HCT116 (cell line): Measurements from ENCODE around the gene CLK3. TPM values are rescaled to one million over a fixed set of nuclear protein-coding genes. Genes with fewer than 3 reads are reported as not detected.

Source experiments
- ATAC-seq: fragments of 200-7000 bp; cut with Tn5 transposase; 2 replicates; pipeline ENCODE4 v1.9.1; 2020; ENCODE audit warnings: mild to moderate bottlenecking, moderate library complexity
- BruUV-seq: library from RNA; stranded (reverse); fragments of 400-500 nt; replicated peaks from 2 replicates; lab custom pipeline; 2021; lab: Mats Ljungman, UMichigan
- CTCF ChIA-PET: fragments of 300-600 bp; sonication (Branson Sonifier 250); formaldehyde crosslinking; loops from one replicate; lab custom pipeline; 2021; ENCODE audit warnings: antibody characterized with exemption; lab: Charles Lee
- POLR2A ChIA-PET: fragments of 300-600, 350-600 bp; sonication (Branson Sonifier 250); formaldehyde crosslinking; loops from one replicate; lab custom pipeline; 2021; ENCODE audit warnings: antibody characterized with exemption; lab: Charles Lee
- RAD21 ChIA-PET, 2 experiments: fragments of 300-600 bp; sonication (Branson Sonifier 250); formaldehyde crosslinking; loops; one replicate each; lab custom pipeline; 2023; ENCODE audit warnings: low total read pairs in 2 of 2; ENCODE audit not compliant: uncharacterized antibody in 2 of 2, unreplicated experiment in 2 of 2, low non-redundant PET in 1 of 2; lab: Charles Lee
- DNase-seq: peaks from one replicate; pipeline ENCODE4 v3.0.0-alpha.2; 2010; ENCODE audit warnings: low read depth, low spot score
- H2AFZ ChIP-seq: fragments of 200-600 bp; shearing (Covaris generic), sonication (generic); 2 replicates; pipeline ENCODE4 v1.6.1; 2017; ENCODE audit warnings: low read depth, mixed run types, mixed read lengths, antibody characterized with exemption, low read length; ENCODE audit not compliant: poor library complexity, severe bottlenecking
- H3K27ac ChIP-seq: 2 replicates; pipeline ENCODE4 v1.5.1; 2012; ENCODE audit warnings: low read depth, low read length
- H3K27me3 ChIP-seq: fragments of 200-600 bp; sonication (generic); 2 replicates; pipeline ENCODE4 v1.6.1; 2016; ENCODE audit warnings: mixed run types, low read length, mixed read lengths; ENCODE audit not compliant: insufficient read depth
- H3K36me3 ChIP-seq, 2 experiments: fragments of 200-500 bp in 1 of 2; fragments of 200-600 bp in 1 of 2; sonication (Bioruptor generic) in 1 of 2; sonication (generic) in 1 of 2; 2 replicates each; pipeline versions ENCODE4 v1.5.1 to v1.6.1; 2014 to 2016; ENCODE audit warnings: low read length in 2 of 2, inconsistent platforms in 1 of 2, mixed read lengths in 1 of 2, mixed run types in 1 of 2; ENCODE audit not compliant: insufficient read depth in 2 of 2, control insufficient read depth in 1 of 2
- H3K4me1 ChIP-seq, 2 experiments: fragments of 200-600 bp in 1 of 2; sonication (generic) in 1 of 2; 2 replicates each; pipeline versions ENCODE4 v1.5.1 to v1.6.1; 2012 to 2017; ENCODE audit warnings: low read length in 2 of 2, inconsistent platforms in 1 of 2, mild to moderate bottlenecking in 1 of 2, mixed read lengths in 1 of 2, mixed run types in 1 of 2, moderate library complexity in 1 of 2; ENCODE audit not compliant: insufficient read depth in 2 of 2, control insufficient read depth in 1 of 2
- H3K4me2 ChIP-seq: fragments of 200-600 bp; sonication (generic); 2 replicates; pipeline ENCODE4 v1.6.1; 2017; ENCODE audit warnings: mixed run types, low read length, mixed read lengths
- H3K4me3 ChIP-seq, 2 experiments: fragments of 200-600 bp in 1 of 2; sonication (generic) in 1 of 2; replicated peaks in 1 of 2; 2 replicates each; pipeline ENCODE4 v1.5.1; 2011 to 2016; ENCODE audit warnings: low read length in 2 of 2, control low read depth in 1 of 2, low read depth in 1 of 2, mild to moderate bottlenecking in 1 of 2, mixed read lengths in 1 of 2, mixed run types in 1 of 2
- H3K79me2 ChIP-seq: fragments of 200-600 bp; sonication (generic); 2 replicates; pipeline ENCODE4 v1.6.1; 2017; ENCODE audit warnings: mild to moderate bottlenecking, mixed run types, low read length, moderate library complexity, mixed read lengths; ENCODE audit not compliant: insufficient read depth
- H3K9ac ChIP-seq: fragments of 200-600 bp; sonication (generic); 2 replicates; pipeline ENCODE4 v1.6.1; 2016; ENCODE audit warnings: low read length, mixed read lengths
- H3K9me2 ChIP-seq: fragments of 200-600 bp; sonication (generic), shearing (Covaris generic); 2 replicates; pipeline ENCODE4 v1.6.1; 2017; ENCODE audit warnings: mixed run types, mild to moderate bottlenecking, moderate library complexity; ENCODE audit not compliant: insufficient read depth
- H3K9me3 ChIP-seq, 2 experiments: fragments of 200-500 bp in 1 of 2; fragments of 200-600 bp in 1 of 2; sonication (Bioruptor generic) in 1 of 2; sonication (generic) in 1 of 2; 2 replicates each; pipeline ENCODE4 v1.6.1; 2014 to 2017; ENCODE audit warnings: low read length in 2 of 2, mixed read lengths in 2 of 2, inconsistent platforms in 1 of 2, low read depth in 1 of 2, mild to moderate bottlenecking in 1 of 2, mixed run types in 1 of 2, moderate library complexity in 1 of 2; ENCODE audit not compliant: control insufficient read depth in 1 of 2, insufficient read depth in 1 of 2
- H4K20me1 ChIP-seq: fragments of 200-600 bp; sonication (generic), shearing (Covaris generic); 2 replicates; pipeline ENCODE4 v1.6.1; 2017; ENCODE audit warnings: mixed run types, mild to moderate bottlenecking, moderate library complexity; ENCODE audit not compliant: insufficient read depth
- CBX3 ChIP-seq: IDR thresholded peaks from 2 replicates; pipeline ENCODE4 v1.6.1; 2012; ENCODE audit warnings: low read depth
- CEBPB ChIP-seq: IDR thresholded peaks from 2 replicates; pipeline ENCODE4 v1.6.1; 2012; ENCODE audit warnings: low read depth
- CTCF ChIP-seq, 3 experiments: fragments of 200-600 bp in 1 of 3; sonication (generic) in 1 of 3; IDR thresholded peaks in 2 of 3; conservative IDR thresholded peaks in 1 of 3; 2 replicates each; pipeline ENCODE4 v1.5.1; 2012 to 2017; ENCODE audit warnings: low read depth in 2 of 3, low read length in 2 of 3, antibody characterized with exemption in 1 of 3, borderline replicate concordance in 1 of 3, control low read depth in 1 of 3, mild to moderate bottlenecking in 1 of 3, mixed read lengths in 1 of 3, mixed run types in 1 of 3, moderate library complexity in 1 of 3; ENCODE audit not compliant: insufficient read depth in 1 of 3
- EGR1 ChIP-seq: IDR thresholded peaks from 2 replicates; pipeline ENCODE4 v1.6.1; 2012; ENCODE audit warnings: low read depth
- ELF1 ChIP-seq: IDR thresholded peaks from 2 replicates; pipeline ENCODE4 v1.6.1; 2012; ENCODE audit warnings: low read depth, borderline replicate concordance
- EZH2 ChIP-seq: fragments of 200-600 bp; sonication (generic); IDR thresholded peaks from 2 replicates; pipeline ENCODE4 v1.6.1; 2017; ENCODE audit warnings: antibody characterized with exemption, mixed run types
- EZH2phosphoT487 ChIP-seq: fragments of 200-600 bp; IDR thresholded peaks from 2 replicates; pipeline ENCODE4 v1.6.1; 2018; ENCODE audit warnings: antibody characterized with exemption, borderline replicate concordance
- FOSL1 ChIP-seq: IDR thresholded peaks from 2 replicates; pipeline ENCODE4 v1.6.1; 2012; ENCODE audit warnings: low read depth
- POLR2A ChIP-seq: IDR thresholded peaks from 2 replicates; pipeline ENCODE4 v1.7.0; 2011; ENCODE audit warnings: borderline replicate concordance; ENCODE audit not compliant: insufficient read depth, insufficient read length; ENCODE audit errors: extremely low read depth
- POLR2AphosphoS5 ChIP-seq: IDR thresholded peaks from 2 replicates; pipeline ENCODE4 v1.6.1; 2011; ENCODE audit warnings: mild to moderate bottlenecking, low read depth, low read length, moderate library complexity
- REST ChIP-seq: IDR thresholded peaks from 2 replicates; pipeline ENCODE4 v1.6.1; 2012; ENCODE audit warnings: low read depth
- SIN3A ChIP-seq: IDR thresholded peaks from 2 replicates; pipeline ENCODE4 v1.6.1; 2012; ENCODE audit warnings: low read depth
- SP1 ChIP-seq: IDR thresholded peaks from 2 replicates; pipeline ENCODE4 v1.6.1; 2012; ENCODE audit warnings: low read depth
- TCF7L2 ChIP-seq: IDR thresholded peaks from 2 replicates; pipeline ENCODE4 v1.7.0; 2011; ENCODE audit warnings: borderline replicate concordance, inconsistent platforms; ENCODE audit not compliant: insufficient read depth, insufficient read length; ENCODE audit errors: extremely low read depth
- ZBTB33 ChIP-seq: IDR thresholded peaks from 2 replicates; pipeline ENCODE4 v1.6.1; 2011; ENCODE audit warnings: mild to moderate bottlenecking, low read length, moderate library complexity; ENCODE audit not compliant: insufficient replicate concordance; ENCODE audit errors: extremely low read depth
- ZFX ChIP-seq: fragments of 450-650 bp; IDR thresholded peaks from 2 replicates; pipeline ENCODE4 v1.6.1; 2017
- ZNF274 ChIP-seq: fragments of 200-500 bp; sonication (Bioruptor generic); IDR thresholded peaks from 2 replicates; pipeline ENCODE4 v1.6.1; 2014; ENCODE audit warnings: mild to moderate bottlenecking, low read depth, low read length, inconsistent platforms
- intact Hi-C: fragments of 100-400 bp; cut with micrococcal nuclease; formaldehyde crosslinking; loops from 2 replicates; pipeline ENCODE4 v1.10.0; 2022
- total RNA-seq: library from RNA; stranded (reverse); gene quantifications from one replicate; pipeline ENCODE4 v1.2.1, GENCODE V29; 2021; ENCODE audit not compliant: unreplicated experiment
- TF ChIP-seq, protein P1 (sequence below): IDR thresholded peaks from 2 replicates; pipeline ENCODE4 v1.6.1; 2012
- TF ChIP-seq, protein P2 (sequence below): IDR thresholded peaks from 2 replicates; pipeline ENCODE4 v1.6.1; 2012

Gene CLK3
- total RNA-seq, 1 experiment from 2014 or later = 79.3 TPM

DNA sequence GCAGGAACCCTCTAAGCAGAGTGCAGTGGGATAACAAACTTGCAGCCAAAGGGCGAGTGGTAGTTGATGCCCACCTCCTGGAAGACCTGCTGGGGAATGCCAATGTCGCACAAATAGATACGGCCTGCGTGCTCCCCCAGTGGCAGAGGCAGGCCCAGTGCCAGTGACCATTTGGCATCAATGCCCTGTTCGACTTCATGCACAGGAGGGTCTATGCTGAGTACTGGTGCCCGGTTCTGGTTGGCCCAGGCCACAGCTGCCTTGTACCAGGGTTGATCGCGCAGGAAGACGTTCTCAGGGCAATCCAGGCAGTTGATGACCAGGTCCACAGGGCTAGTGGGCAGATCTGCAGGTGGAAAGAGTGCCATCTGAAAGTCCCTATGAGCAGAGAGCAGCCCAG is 17.0 kb downstream of the CLK3 start:
- intact Hi-C loops = loop anchor here (1.0 to 5.0 kb wide), 2 partner anchors 258 to 355 kb away; no protein-coding TSS in a partner anchor
- Histone ChIP-seq H3K9me3 (no peaks in the 10 kb centered on the region), H4K20me1 (no peaks in the 10 kb centered on the region), H2AFZ (no peak overlapping the region), H3K27me3 (no peaks in the 10 kb centered on the region), H3K4me2 (no peak overlapping the region), H3K27ac (no peak overlapping the region), H3K79me2 (no peaks in the 10 kb centered on the region; the same call in 1 of the 2 replicates), H3K4me3 (no peak overlapping the region), H3K36me3 (peaks cover 6 to 25% of the 10 kb centered on the region in 2 experiments; a peak in 3 of 4 replicates), H3K9me2 (no peaks in the 10 kb centered on the region), H3K4me1 (no peaks in the 10 kb centered on the region), H3K9ac (no peak overlapping the region)
- DNase-seq (no peak), ATAC-seq (no peak)
- ChIA-PET POLR2A (no interaction called here), CTCF (interaction anchor here (0.6 to 8.4 kb wide), 10 partner anchors 9 to 393 kb away, joined by 3 to 258 read pairs (median 6); no protein-coding TSS in a partner anchor), RAD21 (interaction anchor here (0.9 to 2.5 kb wide), 6 partner anchors 11 to 258 kb away, joined by 3 to 9 read pairs (median 4); no protein-coding TSS in a partner anchor)
- TF ChIP-seq CEBPB (no peak), ELF1 (no peak), EGR1 (no peak), POLR2AphosphoS5 (no peak; the same call in 1 of the 2 replicates), POLR2A (no peak), ZBTB33 (no peak), SIN3A (no peak), SP1 (no peak), ZNF274 (no peak), TCF7L2 (no peak), FOSL1 (no peak), EZH2 (no peak), REST (no peak), ZFX (no peak), CTCF (IDR thresholded peaks at IDR 0.05 in 2 of 3, conservative IDR thresholded peaks at IDR 0.05 in 1 of 3; ENCODE audit: borderline replicate concordance in 1 of 3, insufficient read depth in 1 of 3, low read depth in 2 of 3, low read length in 2 of 3) (no peak), CBX3 (no peak), EZH2phosphoT487 (no peak)
- TF ChIP-seq, protein P1, sequence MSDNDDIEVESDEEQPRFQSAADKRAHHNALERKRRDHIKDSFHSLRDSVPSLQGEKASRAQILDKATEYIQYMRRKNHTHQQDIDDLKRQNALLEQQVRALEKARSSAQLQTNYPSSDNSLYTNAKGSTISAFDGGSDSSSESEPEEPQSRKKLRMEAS = no peak
- TF ChIP-seq, protein P2, sequence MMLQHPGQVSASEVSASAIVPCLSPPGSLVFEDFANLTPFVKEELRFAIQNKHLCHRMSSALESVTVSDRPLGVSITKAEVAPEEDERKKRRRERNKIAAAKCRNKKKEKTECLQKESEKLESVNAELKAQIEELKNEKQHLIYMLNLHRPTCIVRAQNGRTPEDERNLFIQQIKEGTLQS = no peak
- BruUV-seq = no TSS peak
